CD14-positive monocyte (primary cell): ENCODE data around the gene UST. TPM values are rescaled to one million over a fixed set of nuclear protein-coding genes. Genes with fewer than 3 reads are reported as not detected.

Experiments used
- DNase-seq, 3 donors: peaks; one replicate each; pipeline ENCODE4 v3.0.0-alpha.2; 2011 to 2022
- H2AFZ ChIP-seq: 2 replicates; pipeline ENCODE4 v1.6.0; 2012; ENCODE audit warnings: mild to moderate bottlenecking, low read depth, low read length, inconsistent platforms; ENCODE audit not compliant: insufficient read depth, poor library complexity, severe bottlenecking
- H3K27ac ChIP-seq, 2 donors: 1 replicate in 1 of 2; 2 replicates in 1 of 2; pipeline ENCODE4 v1.5.1; 2012 to 2013; ENCODE audit warnings: low read length in 2 of 2, control low read depth in 1 of 2, inconsistent platforms in 1 of 2, low read depth in 1 of 2, mild to moderate bottlenecking in 1 of 2
- H3K27me3 ChIP-seq, 2 donors: one replicate each; pipeline versions ENCODE4 v1.6.0 to v1.6.1; 2011 to 2013; ENCODE audit warnings: low read length in 2 of 2; ENCODE audit not compliant: control insufficient read depth in 2 of 2, insufficient read depth in 2 of 2
- H3K36me3 ChIP-seq, 2 donors: replicated peaks in 1 of 2; 1 replicate in 1 of 2; 2 replicates in 1 of 2; pipeline versions ENCODE4 v1.5.1 to v1.6.1; 2012 to 2013; ENCODE audit warnings: low read length in 2 of 2, control low read depth in 1 of 2, inconsistent platforms in 1 of 2, mild to moderate bottlenecking in 1 of 2; ENCODE audit not compliant: insufficient read depth in 2 of 2, control insufficient read depth in 1 of 2
- H3K4me1 ChIP-seq, 2 donors: 1 replicate in 1 of 2; 2 replicates in 1 of 2; pipeline versions ENCODE4 v1.5.1 to v1.6.1; 2012 to 2013; ENCODE audit warnings: low read length in 2 of 2, control low read depth in 1 of 2, inconsistent platforms in 1 of 2, mild to moderate bottlenecking in 1 of 2, moderate library complexity in 1 of 2; ENCODE audit not compliant: insufficient read depth in 2 of 2, control insufficient read depth in 1 of 2
- H3K4me2 ChIP-seq: replicated peaks from 2 replicates; pipeline ENCODE3; 2012; ENCODE audit warnings: low read length, moderate library complexity, mild to moderate bottlenecking; ENCODE audit not compliant: poor library complexity, severe bottlenecking; ENCODE audit errors: extremely low read depth
- H3K4me3 ChIP-seq, 3 experiments: fragments of 200-600 bp in 1 of 3; sonication (generic) in 1 of 3; replicated peaks in 1 of 3; 1 replicate in 2 of 3; 2 replicates in 1 of 3; pipeline ENCODE4 v1.5.1; 2011 to 2013; ENCODE audit warnings: low read length in 3 of 3, mild to moderate bottlenecking in 3 of 3, control low read depth in 2 of 3, low read depth in 2 of 3, inconsistent platforms in 1 of 3, moderate library complexity in 1 of 3
- H3K79me2 ChIP-seq: 2 replicates; pipeline ENCODE4 v1.6.0; 2012; ENCODE audit warnings: mild to moderate bottlenecking, control low read depth, inconsistent platforms, low read length, moderate library complexity; ENCODE audit not compliant: insufficient read depth
- H3K9ac ChIP-seq: 2 replicates; pipeline ENCODE4 v1.6.0; 2017; ENCODE audit warnings: low read length, mild to moderate bottlenecking; ENCODE audit not compliant: insufficient read depth, poor library complexity, severe bottlenecking
- H3K9me3 ChIP-seq, 2 donors: replicated peaks in 1 of 2; 1 replicate in 1 of 2; 2 replicates in 1 of 2; pipeline versions ENCODE4 v1.5.1 to v1.6.1; 2012 to 2013; ENCODE audit warnings: low read length in 2 of 2, control low read depth in 1 of 2; ENCODE audit not compliant: control insufficient read depth in 1 of 2, insufficient read depth in 1 of 2
- H4K20me1 ChIP-seq: 2 replicates; pipeline ENCODE4 v1.6.0; 2012; ENCODE audit warnings: mild to moderate bottlenecking, low read length, control low read depth, moderate library complexity; ENCODE audit not compliant: insufficient read depth
- H3K27ac Mint-ChIP-seq, 7 donors: one replicate each; pipeline ENCODE4 v1.8.0; 2020; ENCODE audit warnings: mild to moderate bottlenecking in 7 of 7, mixed read lengths in 7 of 7, moderate library complexity in 6 of 7, inconsistent platforms in 2 of 7
- H3K27me3 Mint-ChIP-seq, 3 donors: one replicate each; pipeline ENCODE4 v1.8.0; 2021 to 2022; ENCODE audit warnings: low read depth in 3 of 3, mild to moderate bottlenecking in 3 of 3, mixed read lengths in 3 of 3, moderate library complexity in 3 of 3, inconsistent platforms in 1 of 3
- H3K36me3 Mint-ChIP-seq, 2 donors: one replicate each; pipeline ENCODE4 v1.8.0; 2020; ENCODE audit warnings: mixed read lengths in 2 of 2, inconsistent platforms in 1 of 2, mild to moderate bottlenecking in 1 of 2
- H3K4me1 Mint-ChIP-seq: one replicate; pipeline ENCODE4 v1.8.0; 2020; ENCODE audit warnings: mild to moderate bottlenecking, mixed read lengths
- H3K4me3 Mint-ChIP-seq, 2 donors: one replicate each; pipeline ENCODE4 v1.8.0; 2020; ENCODE audit warnings: mild to moderate bottlenecking in 2 of 2, mixed read lengths in 2 of 2, moderate library complexity in 1 of 2
- H3K9me3 Mint-ChIP-seq, 7 donors: one replicate each; pipeline ENCODE4 v1.8.0; 2020 to 2022; ENCODE audit warnings: mixed read lengths in 7 of 7, mild to moderate bottlenecking in 6 of 7, moderate library complexity in 6 of 7, inconsistent platforms in 2 of 7
- CTCF ChIP-seq: fragments of 200-600 bp; IDR thresholded peaks from one replicate; pipeline ENCODE4 v1.8.0; 2022; ENCODE audit warnings: antibody characterized with exemption, mild to moderate bottlenecking
- WGBS: methylation state at CpG from one replicate; pipeline ENCODE4 v1.1.5; 2013; ENCODE audit warnings: missing lambda C conversion rate; ENCODE audit not compliant: insufficient coverage; 5-methylcytosine and 5-hydroxymethylcytosine counted together
- intact Hi-C, 2 donors: fragments of 100-400 bp; cut with micrococcal nuclease; formaldehyde crosslinking; loops; one replicate each; pipeline versions ENCODE4 v1.15.0 to v1.15.1; 2023
- polyA plus RNA-seq, 3 donors: library from polyadenylated mRNA; depleted of rRNA in 1 of 3; unstranded in 2 of 3; stranded (reverse) in 1 of 3; fragments of 300-500 nt in 2 of 3; fragments of >200 nt in 1 of 3; fragmentation: Illumina TruSeq in 2 of 3; gene quantifications; 1 replicate in 2 of 3; 2 replicates in 1 of 3; pipeline ENCODE4 v1.2.3, GENCODE V29; 2012 to 2021

Gene UST
- polyA plus RNA-seq, 3 donors = 0.33 to 0.53 (median 0.48) TPM

GRCh38 chr6:149075616-149076354 is 329.0 kb downstream of the UST start:
- H3K27ac Mint-ChIP-seq = no peak overlapping the region
- Histone ChIP-seq H3K4me3 (no peak overlapping the region), H3K27me3 (no peaks in the 10 kb centered on the region), H3K9me3 (no peaks in the 10 kb centered on the region), H3K27ac (no peak overlapping the region), H3K9ac (no peak overlapping the region), H2AFZ (no peak overlapping the region), H3K79me2 (no peaks in the 10 kb centered on the region), H3K4me1 (peaks cover 12 to 14% of the 10 kb centered on the region in 2 donors), H3K4me2 (no peak overlapping the region), H3K36me3 (no peaks in the 10 kb centered on the region), H4K20me1 (no peaks in the 10 kb centered on the region)
- H3K4me3 Mint-ChIP-seq = no peak overlapping the region
- peaks cover 10% of the 10 kb centered on the region for H3K4me1 Mint-ChIP-seq
- no CpG with 5 or more reads among the region's 6 CpGs for WGBS
- intact Hi-C loops = no loop called here
- TF ChIP-seq CTCF = no peak
- H3K36me3 Mint-ChIP-seq = no peaks in the 10 kb centered on the region
- no peaks in the 10 kb centered on the region for H3K27me3 Mint-ChIP-seq
- peaks cover 0 to 2% (median 0%) of the 10 kb centered on the region in 7 donors for H3K9me3 Mint-ChIP-seq
- no peak for DNase-seq

- Histone ChIP-seq H3K4me1 (peaks cover 12 to 20% of the 10 kb centered on the region in 2 donors), H3K27me3 (no peaks in the 10 kb centered on the region), H3K36me3 (no peaks in the 10 kb centered on the region), H3K27ac (no peak overlapping the region), H3K9ac (no peak overlapping the region), H4K20me1 (no peaks in the 10 kb centered on the region), H3K4me2 (no peak overlapping the region), H3K4me3 (no peak overlapping the region), H2AFZ (no peak overlapping the region), H3K9me3 (no peaks in the 10 kb centered on the region), H3K79me2 (no peaks in the 10 kb centered on the region)
- no peak for DNase-seq
- Mint-ChIP-seq H3K4me3 (no peak overlapping the region), H3K4me1 (peaks cover 15% of the 10 kb centered on the region), H3K27me3 (no peaks in the 10 kb centered on the region), H3K27ac (no peak overlapping the region), H3K36me3 (no peaks in the 10 kb centered on the region), H3K9me3 (peaks cover 0 to 2% (median 0%) of the 10 kb centered on the region in 7 donors)
- intact Hi-C loops = no loop called here
- 100% methylated on average over 1 of the region's 2 CpGs for WGBS
- no peak for TF ChIP-seq CTCF
These were observed 329.5 kb downstream of the UST start for GRCh38 chr6:149076355-149076734.
